HG03064 (cell line): ENCODE results near the gene BRD9.
"Not testable (repeated sequence)": the region's sequence is repeated elsewhere in the genome, so short reads cannot be mapped to it uniquely, and the experiment has no call there.

Experiments used
- ATAC-seq: cut with Tn5 transposase; IDR thresholded peaks from one replicate; pipeline ENCODE4 v1.9.1; 2021; ENCODE audit warnings: low read depth; ENCODE audit not compliant: unreplicated experiment

BRD9 gene

DNA sequence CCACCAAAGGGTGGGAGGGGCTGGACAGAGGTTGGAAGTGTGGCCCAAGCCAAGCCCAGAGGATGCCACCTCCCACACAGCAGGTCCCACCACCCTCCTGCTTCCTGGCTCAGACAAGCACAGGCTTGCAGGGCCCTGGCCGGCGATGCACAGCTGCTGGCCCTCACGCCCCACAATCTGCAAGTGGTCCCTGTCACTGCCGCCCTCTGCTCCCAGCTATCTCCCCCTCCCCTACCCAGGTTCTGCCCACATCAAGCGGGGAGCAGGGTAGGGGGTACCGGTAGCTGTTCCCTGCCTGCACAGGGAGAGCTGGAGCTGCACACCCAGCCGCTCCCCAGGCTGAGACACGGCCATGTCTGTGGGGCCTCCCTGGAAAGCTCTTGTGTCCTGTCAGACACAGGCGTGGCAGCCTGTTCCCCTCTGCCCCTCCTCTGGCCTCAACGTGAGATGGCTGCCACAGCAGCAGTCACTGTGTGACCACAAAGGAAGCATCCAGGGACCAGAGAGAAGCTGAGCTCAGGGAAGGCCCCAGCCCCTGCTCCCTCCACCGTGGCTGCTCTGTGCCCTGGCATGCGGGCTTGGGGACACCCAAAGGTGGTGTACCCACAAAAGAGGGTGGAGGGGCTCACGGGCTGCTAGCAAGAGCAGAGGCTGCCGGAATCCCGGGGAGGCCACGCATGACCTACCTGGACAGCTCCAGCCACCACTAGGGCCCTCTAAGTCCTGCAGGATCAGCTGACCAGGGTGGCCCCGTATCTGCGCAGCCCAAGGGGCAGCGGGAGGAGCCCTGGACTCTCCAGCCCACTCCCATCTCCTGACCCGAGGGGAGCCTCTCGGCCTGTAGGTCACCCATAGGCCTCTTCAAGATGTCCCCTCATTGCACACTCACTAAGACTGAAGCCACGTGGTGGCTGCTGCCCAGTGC, 30.9 kb downstream of the BRD9 start:
- ATAC-seq, result no peak

DNA sequence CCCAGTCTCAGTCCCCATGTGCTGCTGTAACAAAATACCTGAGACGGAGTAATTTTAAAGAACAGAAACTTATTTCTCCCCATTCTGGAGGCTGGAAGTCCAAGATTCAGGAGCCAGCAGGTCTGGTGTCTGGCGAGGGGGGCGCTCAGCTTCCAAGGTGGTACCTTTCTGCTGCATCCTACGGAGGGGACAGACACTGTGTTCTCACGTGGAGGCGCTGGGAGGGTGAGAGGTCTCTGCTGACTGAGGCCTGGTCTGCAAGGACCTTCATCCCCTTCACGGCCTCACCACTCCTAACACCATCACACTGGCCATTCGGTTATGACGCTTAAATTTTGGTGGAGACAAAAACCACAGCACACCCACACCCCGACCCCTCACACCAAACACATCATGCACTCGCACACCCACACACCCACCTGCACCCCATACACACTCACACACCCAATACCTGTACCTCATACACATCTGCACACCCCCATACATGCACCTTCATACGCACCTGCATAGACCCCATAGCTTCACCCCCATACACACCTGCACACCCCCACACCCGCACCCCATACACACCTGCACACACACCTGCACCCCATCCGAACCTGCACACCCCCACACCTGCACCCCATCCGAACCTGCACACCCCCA, 32.0 kb downstream of the BRD9 start:
- no peak for ATAC-seq

DNA sequence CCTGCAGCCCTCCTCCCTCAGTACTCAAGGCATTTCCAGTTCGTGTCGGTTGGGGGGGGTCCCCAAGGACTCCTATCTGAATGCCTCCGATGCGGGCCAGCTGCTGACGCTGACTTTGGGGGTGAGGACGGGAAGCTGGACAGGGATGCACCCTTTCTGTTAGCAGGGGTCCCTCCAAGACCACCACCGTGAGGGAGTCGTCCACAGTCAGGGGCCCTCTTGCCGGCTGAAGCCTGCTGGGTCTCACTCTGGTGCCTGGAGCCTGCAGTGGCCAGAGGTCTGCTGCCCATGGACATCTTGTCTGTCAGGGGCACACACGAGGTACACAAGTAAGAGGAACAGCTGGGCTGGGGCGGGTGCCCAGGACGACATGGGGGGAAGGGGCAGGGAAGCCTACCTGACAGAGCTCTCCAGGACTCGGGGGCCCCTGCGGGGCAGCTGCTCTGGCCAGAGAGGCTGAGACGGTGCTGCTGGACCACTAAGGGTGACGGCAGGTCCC, 32.8 kb downstream of the BRD9 start:
- no peak for ATAC-seq

DNA sequence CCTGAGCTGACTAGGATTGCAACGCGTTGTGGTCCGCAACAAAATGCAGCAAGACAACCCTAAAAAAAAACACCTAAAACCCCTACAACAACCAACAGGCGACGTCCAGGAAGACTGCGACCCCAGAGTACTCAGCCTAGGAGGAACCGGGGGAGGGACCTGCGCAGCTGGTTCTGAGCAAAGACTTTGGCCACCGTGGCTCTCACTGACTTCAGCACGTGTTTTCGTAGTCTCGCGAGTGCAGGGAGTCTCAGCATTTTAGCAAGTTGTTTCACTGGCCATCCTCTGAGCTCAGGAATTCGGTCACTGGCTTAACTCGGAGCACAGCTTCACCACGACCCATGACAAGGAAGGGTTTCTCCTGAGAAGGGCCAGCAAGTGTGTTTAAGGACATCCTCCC, 33.2 kb downstream of the BRD9 start:
- no peak for ATAC-seq

DNA sequence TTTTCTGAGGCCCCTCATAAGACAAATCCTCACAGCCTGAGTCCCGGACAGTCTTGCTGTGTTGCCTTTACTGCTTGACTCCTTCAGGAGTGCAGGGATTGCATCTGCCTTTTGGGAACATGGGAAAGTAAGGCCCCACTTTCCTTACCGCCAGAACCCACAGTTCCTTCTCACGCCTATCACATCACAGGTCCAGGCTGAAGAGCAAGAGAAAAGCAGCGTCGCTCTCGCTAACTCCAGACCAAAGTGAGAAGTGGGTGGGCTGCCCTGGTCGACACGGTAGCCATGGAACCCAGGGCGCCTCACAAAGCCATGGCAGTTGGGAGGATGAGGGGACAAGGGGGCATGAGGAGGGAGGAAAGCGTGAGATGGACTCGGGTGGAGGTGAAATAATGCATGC, 33.9 kb downstream of the BRD9 start:
- no peak for ATAC-seq

DNA sequence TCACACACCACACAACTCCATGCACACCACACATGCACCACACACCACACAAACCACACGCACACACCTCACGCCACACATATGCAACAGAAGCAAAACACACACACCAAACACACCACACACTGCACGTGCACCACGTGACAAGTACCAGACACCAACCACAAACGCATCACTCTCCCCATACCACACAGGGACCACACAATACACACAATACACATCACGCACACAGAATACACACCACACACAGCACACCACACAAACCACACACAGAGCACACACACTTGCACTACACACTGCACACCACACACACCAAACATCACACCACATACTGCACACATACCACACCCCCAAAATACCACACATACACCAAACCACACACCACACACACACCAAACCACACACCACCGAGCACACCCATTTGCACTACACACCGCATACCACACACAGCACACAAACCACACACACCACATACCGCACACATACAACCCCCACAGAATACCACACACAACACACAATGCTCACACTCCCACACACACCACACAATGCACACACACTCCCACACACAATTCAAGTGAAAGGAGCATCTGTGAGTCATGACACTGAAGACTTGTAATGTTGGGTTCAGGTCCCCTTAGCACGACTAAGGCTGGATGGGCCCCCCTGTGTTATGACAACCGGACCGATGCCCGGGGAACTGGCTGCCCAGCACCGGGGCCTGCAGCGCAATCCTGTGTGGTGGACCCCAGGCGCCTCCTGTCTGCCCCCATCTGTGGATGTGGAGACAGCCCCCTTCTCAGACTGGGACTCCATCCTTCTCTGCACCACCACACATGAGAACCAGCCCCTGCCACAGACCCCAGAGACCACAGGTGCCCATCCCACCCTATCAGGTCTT, 35.8 kb downstream of the BRD9 start:
- no peak for ATAC-seq

DNA sequence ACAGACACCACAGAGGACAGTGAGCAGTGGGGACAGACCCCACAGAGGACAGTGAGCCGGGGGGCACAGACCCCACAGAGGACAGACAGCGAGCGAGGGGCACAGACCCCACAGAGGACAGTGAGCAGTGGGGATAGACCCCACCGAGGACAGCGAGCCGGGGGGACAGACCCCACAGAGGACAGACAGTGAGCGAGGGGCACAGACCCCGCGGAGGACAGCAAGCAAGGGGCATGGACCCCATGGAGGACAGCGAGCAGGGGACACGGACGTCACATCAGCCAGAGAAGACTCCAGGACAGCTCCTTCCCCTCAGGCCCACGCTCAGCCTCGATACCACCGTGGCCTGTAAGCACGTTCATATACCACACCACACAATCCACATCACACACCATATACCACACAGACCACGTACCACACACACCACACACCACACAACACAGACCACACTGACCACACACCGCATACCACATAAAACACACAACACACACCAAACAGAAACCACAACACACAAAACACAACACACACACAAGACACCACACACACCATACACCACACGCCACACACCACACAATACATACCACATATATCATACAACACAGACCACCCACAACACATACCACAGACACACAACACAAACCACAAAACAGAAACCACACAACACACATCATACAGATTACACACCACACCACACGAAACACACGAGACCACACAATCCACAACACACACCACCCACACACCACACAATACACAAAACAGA, 36.6 kb downstream of the BRD9 start:
- ATAC-seq, result no peak

DNA sequence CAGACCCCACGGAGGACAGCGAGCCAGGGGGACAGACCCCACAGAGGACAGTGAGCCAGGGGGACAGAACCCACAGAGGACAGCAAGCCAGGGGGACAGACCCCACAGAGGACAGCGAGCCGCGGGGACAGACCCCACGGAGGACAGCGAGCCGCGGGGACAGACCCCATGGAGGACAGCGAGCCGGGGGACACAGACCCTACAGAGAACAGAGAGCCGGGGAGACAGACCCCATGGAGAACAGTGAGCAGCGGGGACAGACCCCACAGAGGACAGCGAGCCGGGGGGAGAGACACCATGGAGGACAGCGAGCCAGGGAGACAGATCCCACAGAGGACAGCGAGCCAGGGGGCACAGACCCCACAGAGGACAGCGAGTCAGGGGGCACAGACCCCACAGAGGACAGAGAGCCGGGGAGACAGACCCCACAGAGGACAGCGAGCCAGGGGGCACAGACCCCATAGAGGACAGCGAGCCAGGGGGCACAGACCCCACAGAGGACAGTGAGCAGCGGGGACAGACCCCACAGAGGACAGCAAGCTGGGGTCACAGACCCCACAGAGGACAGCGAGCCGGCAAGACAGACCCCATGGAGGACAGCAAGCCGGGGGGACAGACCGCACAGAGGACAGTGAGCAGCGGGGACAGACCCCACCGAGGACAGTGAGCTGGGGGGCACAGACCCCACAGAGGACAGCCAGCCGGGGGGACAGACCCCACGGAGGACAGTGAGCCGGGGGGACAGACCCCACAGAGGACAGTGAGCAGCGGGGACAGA, 37.4 kb downstream of the BRD9 start:
- ATAC-seq, result no peak

DNA sequence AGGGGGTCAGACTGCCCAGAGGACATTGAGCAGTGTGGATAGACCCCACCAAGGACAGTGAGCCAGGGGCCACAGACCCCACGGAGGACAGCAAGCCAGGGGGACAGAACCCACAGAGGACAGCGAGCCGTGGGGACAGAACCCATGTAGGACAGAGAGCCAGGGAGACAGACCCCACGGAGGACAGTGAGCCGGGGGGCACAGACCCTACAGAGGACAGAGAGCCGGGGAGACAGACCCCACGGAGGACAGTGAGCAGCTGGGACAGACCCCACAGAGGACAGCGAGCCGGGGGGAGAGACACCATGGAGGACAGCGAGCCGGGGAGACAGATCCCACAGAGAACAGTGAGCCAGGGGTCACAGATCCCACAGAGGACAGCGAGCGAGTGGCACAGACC, 38.4 kb downstream of the BRD9 start:
- ATAC-seq, result no peak

DNA sequence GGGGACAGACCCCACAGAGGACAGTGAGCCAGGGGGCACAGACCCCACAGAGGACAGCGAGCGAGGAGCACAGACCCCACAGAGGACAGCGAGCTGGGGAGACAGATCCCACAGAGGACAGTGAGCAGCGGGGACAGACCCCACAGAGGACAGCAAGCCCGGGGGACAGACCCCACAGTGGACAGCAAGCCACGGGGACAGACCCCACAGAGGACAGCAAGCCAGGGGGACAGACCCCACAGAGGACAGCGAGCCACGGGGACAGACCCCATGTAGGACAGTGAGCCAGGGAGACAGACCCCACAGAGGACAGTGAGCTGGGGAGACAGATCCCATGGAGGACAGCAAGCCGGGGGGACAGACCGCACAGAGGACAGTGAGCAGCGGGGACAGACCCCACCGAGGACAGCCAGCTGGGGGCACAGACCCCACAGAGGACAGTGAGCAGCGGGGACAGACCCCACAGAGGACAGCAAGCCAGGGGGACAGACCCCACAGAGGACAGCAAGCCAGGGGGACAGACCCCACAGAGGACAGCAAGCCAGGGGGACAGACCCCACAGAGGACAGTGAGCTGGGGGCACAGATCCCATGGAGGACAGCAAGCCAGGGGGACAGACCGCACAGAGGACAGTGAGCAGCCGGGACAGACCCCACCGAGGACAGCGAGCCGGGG, 39.0 kb downstream of the BRD9 start:
- ATAC-seq, result not testable (repeated sequence)

DNA sequence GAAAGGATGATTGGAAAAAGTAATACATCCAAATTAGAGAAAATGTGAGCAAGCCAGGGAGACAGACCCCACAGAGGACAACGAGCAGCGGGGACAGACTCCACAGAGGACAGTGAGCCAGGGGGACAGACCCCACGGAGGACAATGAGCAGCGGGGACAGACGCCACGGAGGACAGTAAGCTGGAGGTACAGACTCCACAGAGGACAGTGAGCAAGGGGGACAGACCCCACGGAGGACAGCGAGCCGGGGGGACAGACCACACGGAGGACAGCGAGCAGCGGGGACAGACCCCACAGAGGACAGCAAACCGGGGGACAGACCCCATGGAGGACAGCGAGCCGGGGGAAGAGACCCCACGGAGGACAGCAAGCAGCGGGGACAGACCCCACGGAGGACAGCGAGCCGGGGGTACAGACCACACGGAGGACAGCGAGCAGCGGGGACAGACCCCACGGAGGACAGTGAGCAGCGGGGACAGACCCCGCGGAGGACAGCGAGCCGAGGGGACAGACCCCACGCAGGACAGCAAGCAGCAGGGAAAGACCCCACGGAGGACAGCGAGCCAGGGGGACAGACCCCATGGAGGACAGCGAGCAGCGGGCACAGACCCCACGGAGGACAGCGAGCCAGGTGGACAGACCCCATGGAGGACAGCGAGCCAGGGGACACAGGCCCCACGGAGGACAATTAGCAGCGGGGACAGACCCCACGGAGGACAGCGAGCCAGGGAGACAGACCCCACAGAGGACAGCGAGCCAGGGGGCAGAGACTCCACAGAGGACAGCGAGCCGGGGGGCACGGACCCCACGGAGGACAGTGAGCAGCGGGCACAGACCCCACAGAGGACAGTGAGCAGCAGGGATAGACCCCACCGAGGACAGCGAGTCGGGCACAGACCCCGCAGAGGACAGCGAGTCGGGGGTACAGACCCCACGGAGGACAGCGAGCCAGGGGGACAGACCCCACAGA, 39.9 kb downstream of the BRD9 start:
- no peak for ATAC-seq

DNA sequence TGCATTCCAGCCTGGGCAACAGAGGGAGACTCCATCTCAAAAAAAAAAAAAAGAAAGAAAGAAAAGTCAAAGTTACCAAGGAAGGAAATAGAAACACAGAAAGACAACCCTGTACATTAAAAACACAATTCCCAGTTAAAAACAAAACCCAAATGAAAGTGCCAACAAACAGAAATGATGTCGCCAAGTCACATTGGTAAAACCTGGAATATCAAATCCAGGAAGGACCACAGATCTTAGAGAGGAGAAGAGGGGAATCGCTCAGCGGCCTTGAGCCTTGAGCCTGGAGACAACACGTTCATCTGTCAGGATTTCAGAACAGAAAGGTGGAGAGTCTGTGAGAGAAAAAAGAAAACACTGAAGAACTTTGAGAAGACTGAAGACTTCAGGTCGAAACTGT, 40.6 kb downstream of the BRD9 start:
- ATAC-seq, result no peak

DNA sequence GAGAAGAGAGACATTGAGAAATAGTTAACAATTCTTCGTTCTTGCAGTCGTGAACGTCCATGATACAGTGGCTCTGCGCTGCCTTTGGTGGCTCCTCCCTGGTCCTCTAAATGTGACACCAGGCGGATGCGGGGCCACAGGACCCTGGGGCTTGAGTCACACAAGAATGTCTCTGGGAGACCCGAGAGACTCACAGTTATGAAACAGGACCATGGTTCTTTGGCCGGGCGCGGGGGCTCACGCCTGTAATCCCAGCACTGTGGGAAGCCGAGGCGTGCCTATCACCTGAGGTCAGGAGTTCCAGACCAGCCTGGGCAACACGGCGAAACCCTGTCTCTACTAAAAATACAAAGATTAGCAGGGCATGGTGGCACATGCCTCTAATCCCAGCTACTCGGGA, 41.0 kb downstream of the BRD9 start:
- no peak for ATAC-seq

DNA sequence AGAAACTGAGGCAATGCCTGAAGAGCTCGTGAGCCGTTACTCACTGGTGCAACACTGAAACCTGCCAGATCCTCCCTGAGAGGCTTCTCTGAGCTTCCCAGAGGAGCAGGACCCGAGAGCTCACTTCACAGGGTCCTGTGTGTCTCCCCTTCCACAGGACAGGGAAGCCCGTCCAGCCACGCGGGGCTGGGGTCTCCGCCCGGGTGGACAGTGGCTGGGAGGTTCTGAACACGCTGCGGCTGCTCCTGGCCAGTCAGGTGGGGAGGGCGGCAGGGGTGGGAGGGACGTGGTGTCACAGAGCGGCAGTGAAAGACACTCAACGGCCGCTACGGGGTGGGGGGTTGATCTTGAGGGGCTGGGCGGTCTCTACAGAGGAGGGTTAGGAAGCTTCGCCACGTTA, 41.5 kb downstream of the BRD9 start:
- ATAC-seq, result no peak

DNA sequence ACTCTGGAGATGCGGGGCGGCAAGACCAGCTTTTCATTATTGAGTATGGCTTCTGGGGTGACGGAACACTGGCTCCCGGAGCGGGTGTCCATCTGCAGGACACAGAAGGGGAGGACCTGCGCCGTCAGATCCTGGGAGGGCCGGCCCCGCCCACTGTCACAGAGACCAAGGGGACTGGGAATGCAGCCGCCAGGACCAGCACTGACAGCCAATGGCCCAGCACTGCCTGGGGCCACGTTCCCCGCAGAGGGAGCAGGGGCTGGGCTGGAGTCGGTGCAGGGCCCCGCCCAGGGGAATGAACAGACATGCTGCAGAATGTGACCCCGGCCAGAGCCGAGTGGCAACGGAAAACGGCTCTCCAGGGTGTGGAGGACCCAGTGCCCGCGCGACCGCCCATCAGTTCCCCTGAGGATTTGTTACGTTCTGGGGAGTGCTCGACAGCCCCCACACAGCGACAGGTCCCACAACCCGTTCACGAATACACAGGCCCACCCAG, 42.0 kb downstream of the BRD9 start, which contains the start of gene ZDHHC11:
Gene ZDHHC11, minus strand, starts transcription at position 476 of the 496 bp plus-strand sequence. Its CDS starts 384 bp downstream, at position 92.
- ATAC-seq, result no peak

DNA sequence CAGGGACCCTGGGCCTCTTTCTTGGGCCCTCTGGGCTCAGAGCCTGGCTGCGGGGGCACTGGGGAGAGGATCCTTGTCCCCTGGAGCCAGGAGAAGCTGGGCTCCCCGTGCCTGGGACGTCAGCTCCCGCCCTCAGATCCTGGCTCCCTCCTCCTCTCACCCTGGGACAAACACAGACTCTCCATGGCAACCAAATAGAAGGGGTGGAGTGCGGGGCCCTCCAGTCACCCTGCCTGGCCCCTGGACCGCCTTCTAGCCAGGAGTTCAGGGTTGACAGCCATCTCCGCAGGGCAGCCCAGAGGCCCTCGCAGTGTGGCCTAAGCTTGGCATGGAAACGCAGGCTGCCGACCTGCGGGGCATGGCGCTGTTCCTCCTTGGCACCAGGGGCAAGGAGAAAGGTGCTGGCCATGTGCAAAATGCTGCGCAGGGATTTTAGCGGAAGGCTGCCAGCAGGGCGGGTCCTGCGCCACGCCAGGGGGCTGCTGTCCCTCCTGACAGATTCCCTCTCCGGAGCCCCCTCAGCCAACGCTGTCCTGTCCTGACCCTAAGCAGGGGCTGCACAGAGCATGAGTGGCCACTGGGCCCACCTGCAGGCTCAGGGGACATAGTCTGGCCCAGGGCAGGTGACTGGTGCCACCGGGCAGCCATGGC, 42.8 kb downstream of the BRD9 start:
- no peak for ATAC-seq

DNA sequence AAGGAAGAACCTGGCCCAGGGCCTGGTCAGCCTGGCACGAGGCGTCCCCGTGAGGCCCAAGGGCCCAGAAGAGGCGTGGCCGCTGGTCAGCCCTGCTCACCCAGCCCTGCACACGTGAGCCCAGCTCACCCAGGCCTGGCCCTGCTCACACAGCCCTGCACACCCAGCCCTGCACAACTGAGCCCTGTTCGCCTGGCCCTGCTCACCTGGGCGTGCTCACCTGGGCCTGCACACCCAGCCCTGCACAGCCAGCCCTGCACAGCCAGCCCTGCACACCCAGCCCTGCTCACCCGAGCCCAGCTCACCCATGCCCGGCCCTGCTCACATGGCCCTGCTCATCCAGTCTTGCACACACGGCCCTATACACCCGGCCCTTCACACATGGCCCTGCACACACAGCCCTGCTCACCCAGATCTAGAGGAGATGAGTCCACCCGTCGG, 43.9 kb downstream of the BRD9 start:
- no peak for ATAC-seq
